H9 (cell line): Measurements from ENCODE around the gene IL6R. TPM values are rescaled to one million over a fixed set of nuclear protein-coding genes. Genes with fewer than 3 reads are reported as not detected.

Experiments used
- DNase-seq: peaks from one replicate; pipeline ENCODE4 v3.0.0-alpha.2; 2017
- H2AFZ ChIP-seq: one replicate; pipeline ENCODE4 v1.6.1; 2013; ENCODE audit warnings: mild to moderate bottlenecking, low read length, control low read depth, moderate library complexity
- H2AK5ac ChIP-seq: 2 replicates; pipeline ENCODE4 v1.6.1; 2013; ENCODE audit warnings: low read length, control low read depth, mixed read lengths; ENCODE audit not compliant: insufficient read length
- H2BK120ac ChIP-seq: one replicate; pipeline ENCODE4 v1.6.1; 2013; ENCODE audit warnings: low read depth, mild to moderate bottlenecking, low read length, control low read depth, inconsistent platforms; ENCODE audit not compliant: poor library complexity, severe bottlenecking
- H2BK12ac ChIP-seq: 2 replicates; pipeline ENCODE4 v1.6.1; 2013; ENCODE audit warnings: low read length, control low read depth, mixed read lengths, low read depth; ENCODE audit not compliant: insufficient read length
- H2BK15ac ChIP-seq: 2 replicates; pipeline ENCODE4 v1.6.1; 2013; ENCODE audit warnings: low read depth, low read length, control low read depth
- H2BK20ac ChIP-seq: one replicate; pipeline ENCODE4 v1.6.1; 2013; ENCODE audit warnings: low read depth, mild to moderate bottlenecking, low read length, control low read depth, inconsistent platforms; ENCODE audit not compliant: poor library complexity, severe bottlenecking
- H2BK5ac ChIP-seq: 2 replicates; pipeline ENCODE4 v1.6.1; 2013; ENCODE audit warnings: low read length, control low read depth, mixed read lengths; ENCODE audit not compliant: insufficient read length
- H3K14ac ChIP-seq: 2 replicates; pipeline ENCODE4 v1.6.1; 2013; ENCODE audit warnings: low read length, control low read depth; ENCODE audit not compliant: insufficient read depth
- H3K18ac ChIP-seq: 2 replicates; pipeline ENCODE4 v1.6.1; 2013; ENCODE audit warnings: low read depth, mild to moderate bottlenecking, mixed read lengths, low read length, control low read depth; ENCODE audit not compliant: insufficient read length
- H3K23ac ChIP-seq: 2 replicates; pipeline ENCODE4 v1.6.1; 2013; ENCODE audit warnings: low read length, control low read depth, mixed read lengths, low read depth; ENCODE audit not compliant: insufficient read length
- H3K23me2 ChIP-seq: 2 replicates; pipeline ENCODE4 v1.6.1; 2013; ENCODE audit warnings: low read depth, mild to moderate bottlenecking, mixed read lengths, low read length, control low read depth; ENCODE audit not compliant: insufficient read length, poor library complexity, severe bottlenecking
- H3K27ac ChIP-seq: 2 replicates; pipeline ENCODE4 v1.5.1; 2013; ENCODE audit warnings: low read length, control low read depth, mixed read lengths, low read depth; ENCODE audit not compliant: insufficient read length
- H3K27me3 ChIP-seq: 2 replicates; pipeline ENCODE4 v1.6.1; 2013; ENCODE audit warnings: low read length, control low read depth, inconsistent platforms; ENCODE audit not compliant: insufficient read depth
- H3K4ac ChIP-seq: 2 replicates; pipeline ENCODE4 v1.6.1; 2013; ENCODE audit warnings: low read depth, mild to moderate bottlenecking, control low read depth, inconsistent platforms, low read length, moderate library complexity
- H3K4me1 ChIP-seq: 2 replicates; pipeline ENCODE4 v1.6.1; 2013; ENCODE audit warnings: low read length, control low read depth, inconsistent platforms; ENCODE audit not compliant: insufficient read depth
- H3K4me2 ChIP-seq: 2 replicates; pipeline ENCODE4 v1.6.1; 2013; ENCODE audit warnings: low read length, control low read depth, mixed read lengths; ENCODE audit not compliant: insufficient read length, insufficient read depth
- H3K56ac ChIP-seq: 2 replicates; pipeline ENCODE4 v1.6.1; 2013; ENCODE audit warnings: low read depth, mild to moderate bottlenecking, mixed read lengths, low read length, control low read depth; ENCODE audit not compliant: insufficient read length
- H3K79me1 ChIP-seq: 2 replicates; pipeline ENCODE4 v1.6.1; 2013; ENCODE audit warnings: low read depth, mild to moderate bottlenecking, moderate library complexity, low read length, control low read depth, inconsistent platforms; ENCODE audit not compliant: insufficient read depth, poor library complexity, severe bottlenecking
- H3K79me2 ChIP-seq: 2 replicates; pipeline ENCODE4 v1.6.1; 2013; ENCODE audit warnings: low read length, control low read depth, inconsistent platforms; ENCODE audit not compliant: insufficient read depth
- H3K9ac ChIP-seq: 2 replicates; pipeline ENCODE4 v1.6.1; 2013; ENCODE audit warnings: low read length, control low read depth, mixed read lengths; ENCODE audit not compliant: insufficient read length; ENCODE audit errors: extremely low read depth
- H3K9me3 ChIP-seq: one replicate; pipeline ENCODE4 v1.6.1; 2013; ENCODE audit warnings: low read depth, low read length, inconsistent platforms; ENCODE audit not compliant: control insufficient read depth
- H3T11ph ChIP-seq: one replicate; pipeline ENCODE4 v1.6.1; 2013; ENCODE audit warnings: mild to moderate bottlenecking, low read length, control low read depth, inconsistent platforms
- H4K20me1 ChIP-seq: one replicate; pipeline ENCODE4 v1.6.1; 2013; ENCODE audit not compliant: control insufficient read depth, insufficient read length, insufficient read depth
- H4K5ac ChIP-seq: 2 replicates; pipeline ENCODE4 v1.6.1; 2013; ENCODE audit warnings: low read depth, mild to moderate bottlenecking, mixed read lengths, low read length, control low read depth; ENCODE audit not compliant: insufficient read length
- H4K8ac ChIP-seq: replicated peaks from 2 replicates; pipeline ENCODE4 v1.6.1; 2013; ENCODE audit warnings: low read length, control low read depth, mixed read lengths, low read depth; ENCODE audit not compliant: insufficient read length
- H4K91ac ChIP-seq: 2 replicates; pipeline ENCODE4 v1.6.1; 2013; ENCODE audit warnings: low read depth, mild to moderate bottlenecking, moderate library complexity, mixed read lengths, low read length, control low read depth; ENCODE audit not compliant: insufficient read length
- H3K27ac Mint-ChIP-seq, 3 experiments: 2 replicates in 2 of 3; 3 replicates in 1 of 3; pipeline ENCODE4 v1.8.0; 2020 to 2021; ENCODE audit warnings: mixed read lengths in 3 of 3, mild to moderate bottlenecking in 1 of 3, moderate library complexity in 1 of 3
- H3K27me3 Mint-ChIP-seq: 2 replicates; pipeline ENCODE4 v1.8.0; 2021; ENCODE audit warnings: low read depth, mild to moderate bottlenecking, moderate library complexity, mixed read lengths
- H3K36me3 Mint-ChIP-seq, 3 experiments: 2 replicates in 2 of 3; 3 replicates in 1 of 3; pipeline ENCODE4 v1.8.0; 2020 to 2021; ENCODE audit warnings: low read depth in 3 of 3, mixed read lengths in 3 of 3; ENCODE audit not compliant: insufficient read depth in 1 of 3
- H3K4me1 Mint-ChIP-seq, 2 experiments: 2 replicates each; pipeline ENCODE4 v1.8.0; 2020; ENCODE audit warnings: mixed read lengths in 2 of 2
- H3K4me3 Mint-ChIP-seq, 2 experiments: 2 replicates in 1 of 2; 3 replicates in 1 of 2; pipeline ENCODE4 v1.8.0; 2020 to 2021; ENCODE audit warnings: mild to moderate bottlenecking in 2 of 2, mixed read lengths in 2 of 2, moderate library complexity in 1 of 2
- H3K9me3 Mint-ChIP-seq, 2 experiments: 2 replicates in 1 of 2; 3 replicates in 1 of 2; pipeline ENCODE4 v1.8.0; 2020; ENCODE audit warnings: mild to moderate bottlenecking in 2 of 2, mixed read lengths in 2 of 2, moderate library complexity in 1 of 2
- WGBS: extraction: QIAGEN DNeasy Blood & Tissue Kit; methylation state at CpG from one replicate; pipeline ENCODE4 v1.1.7; 2013; ENCODE audit warnings: missing lambda C conversion rate, low lambda C conversion rate, mixed read lengths; ENCODE audit not compliant: insufficient read length; ENCODE audit errors: extremely low coverage; 5-methylcytosine and 5-hydroxymethylcytosine counted together
- total RNA-seq: library from RNA; stranded (reverse); gene quantifications from 2 replicates; pipeline ENCODE4 v1.2.1, GENCODE V29; 2021
- TF ChIP-seq, protein P1 (sequence below): fragments of 200-600 bp; sonication (generic); conservative IDR thresholded peaks from 3 replicates; pipeline ENCODE4 v1.8.0; 2021; ENCODE audit warnings: antibody characterized with exemption, mild to moderate bottlenecking

Gene IL6R
- total RNA-seq, 1 experiment from 2014 or later = 1.7 TPM

DNA sequence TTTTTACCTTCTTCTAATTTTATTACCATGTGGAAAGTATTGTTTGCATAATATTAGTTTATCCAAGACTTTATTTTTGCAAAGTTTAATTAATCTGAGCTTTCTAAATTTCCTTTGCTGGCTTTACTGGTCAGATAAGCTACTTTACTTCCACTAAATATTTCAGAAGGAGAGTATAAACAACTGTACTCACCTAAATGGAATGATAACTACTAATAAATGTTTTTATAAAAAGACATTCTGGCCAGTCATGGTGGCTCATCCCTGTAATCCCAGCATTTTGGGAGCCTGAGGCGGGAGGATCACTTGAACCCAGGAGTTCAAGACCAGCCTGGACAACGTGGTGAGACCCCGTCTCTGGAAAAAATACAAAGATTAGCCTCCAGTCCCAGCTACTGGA, 43.8 kb upstream of the IL6R start:
- TF ChIP-seq, protein P1, sequence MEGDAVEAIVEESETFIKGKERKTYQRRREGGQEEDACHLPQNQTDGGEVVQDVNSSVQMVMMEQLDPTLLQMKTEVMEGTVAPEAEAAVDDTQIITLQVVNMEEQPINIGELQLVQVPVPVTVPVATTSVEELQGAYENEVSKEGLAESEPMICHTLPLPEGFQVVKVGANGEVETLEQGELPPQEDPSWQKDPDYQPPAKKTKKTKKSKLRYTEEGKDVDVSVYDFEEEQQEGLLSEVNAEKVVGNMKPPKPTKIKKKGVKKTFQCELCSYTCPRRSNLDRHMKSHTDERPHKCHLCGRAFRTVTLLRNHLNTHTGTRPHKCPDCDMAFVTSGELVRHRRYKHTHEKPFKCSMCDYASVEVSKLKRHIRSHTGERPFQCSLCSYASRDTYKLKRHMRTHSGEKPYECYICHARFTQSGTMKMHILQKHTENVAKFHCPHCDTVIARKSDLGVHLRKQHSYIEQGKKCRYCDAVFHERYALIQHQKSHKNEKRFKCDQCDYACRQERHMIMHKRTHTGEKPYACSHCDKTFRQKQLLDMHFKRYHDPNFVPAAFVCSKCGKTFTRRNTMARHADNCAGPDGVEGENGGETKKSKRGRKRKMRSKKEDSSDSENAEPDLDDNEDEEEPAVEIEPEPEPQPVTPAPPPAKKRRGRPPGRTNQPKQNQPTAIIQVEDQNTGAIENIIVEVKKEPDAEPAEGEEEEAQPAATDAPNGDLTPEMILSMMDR = no peak
- H2BK15ac ChIP-seq = no peak overlapping the region
- no peak overlapping the region for H3K27ac Mint-ChIP-seq
- no peak overlapping the region for H2BK12ac ChIP-seq
- no peak overlapping the region for H3K23ac ChIP-seq
- no peaks in the 10 kb centered on the region for H4K20me1 ChIP-seq
- H4K8ac ChIP-seq = no peak overlapping the region
- no peaks in the 10 kb centered on the region for H3K23me2 ChIP-seq
- no peak overlapping the region for H3K14ac ChIP-seq
- no CpG with 5 or more reads among the region's 3 CpGs for WGBS
- no peak overlapping the region for H2BK120ac ChIP-seq
- no peak overlapping the region for H3K4ac ChIP-seq
- H3K18ac ChIP-seq = no peak overlapping the region
- H3K9me3 Mint-ChIP-seq = peaks cover 7 to 11% of the 10 kb centered on the region in 2 experiments
- H3K4me2 ChIP-seq = no peak overlapping the region
- no peak overlapping the region for H3K27ac ChIP-seq
- no peak overlapping the region for H3K9ac ChIP-seq
- H3K36me3 Mint-ChIP-seq = peaks cover 0 to 5% (median 0%) of the 10 kb centered on the region in 3 experiments; a peak in 3 of 7 replicates
- no peak overlapping the region for H2AFZ ChIP-seq
- no peaks in the 10 kb centered on the region for H3K79me2 ChIP-seq
- no peak overlapping the region for H3K4me3 Mint-ChIP-seq
- no peak overlapping the region for H3K56ac ChIP-seq
- no peak overlapping the region for H4K5ac ChIP-seq
- H2BK20ac ChIP-seq = no peak overlapping the region
- no peak for DNase-seq
- peaks cover 7% of the 10 kb centered on the region in 2 experiments for H3K4me1 Mint-ChIP-seq
- no peaks in the 10 kb centered on the region for H3K27me3 ChIP-seq
- no peak overlapping the region for H3T11ph ChIP-seq
- no peak overlapping the region for H2BK5ac ChIP-seq
- H2AK5ac ChIP-seq = no peak overlapping the region
- no peaks in the 10 kb centered on the region for H3K4me1 ChIP-seq
- H3K79me1 ChIP-seq = no peaks in the 10 kb centered on the region
- peaks cover 1% of the 10 kb centered on the region; the same call in 1 of the 2 replicates for H3K27me3 Mint-ChIP-seq
- no peaks in the 10 kb centered on the region for H3K9me3 ChIP-seq
- H4K91ac ChIP-seq = no peak overlapping the region
